Stimulated activated naive B cell treated with anti-CD40 and anti-IgM and Interleukin-4, amounts not matched to agents 10 μg/mL and 1 μg/mL and 100 μg/mL, for 72 hours (primary cell): ENCODE results near the gene SDCCAG8.

Experiments
- ATAC-seq, 2 donors: fragments of 150-1000 bp; cut with Tn5 transposase; replicated peaks; 2 replicates each; pipeline ENCODE4 v1.10.0; 2021; ENCODE audit warnings: moderate library complexity in 1 of 2
- DNase-seq: peaks from one replicate; pipeline ENCODE4 v3.0.0; 2021
- H3K27ac Mint-ChIP-seq: one replicate; pipeline ENCODE4 v1.8.0; 2022; ENCODE audit warnings: mild to moderate bottlenecking, mixed read lengths
- H3K27me3 Mint-ChIP-seq, 2 donors: one replicate each; pipeline ENCODE4 v1.8.0; 2022; ENCODE audit warnings: mixed read lengths in 2 of 2
- H3K36me3 Mint-ChIP-seq, 2 donors: one replicate each; pipeline ENCODE4 v1.8.0; 2022; ENCODE audit warnings: mixed read lengths in 2 of 2, mild to moderate bottlenecking in 1 of 2
- H3K4me1 Mint-ChIP-seq, 2 donors: one replicate each; pipeline ENCODE4 v1.8.0; 2022; ENCODE audit warnings: mixed read lengths in 2 of 2, mild to moderate bottlenecking in 1 of 2
- H3K4me3 Mint-ChIP-seq, 2 donors: one replicate each; pipeline ENCODE4 v1.8.0; 2022; ENCODE audit warnings: mild to moderate bottlenecking in 2 of 2, mixed read lengths in 2 of 2, moderate library complexity in 1 of 2
- H3K9me3 Mint-ChIP-seq, 2 donors: one replicate each; pipeline ENCODE4 v1.8.0; 2022; ENCODE audit warnings: mixed read lengths in 2 of 2, mild to moderate bottlenecking in 1 of 2

The SDCCAG8 gene

DNA sequence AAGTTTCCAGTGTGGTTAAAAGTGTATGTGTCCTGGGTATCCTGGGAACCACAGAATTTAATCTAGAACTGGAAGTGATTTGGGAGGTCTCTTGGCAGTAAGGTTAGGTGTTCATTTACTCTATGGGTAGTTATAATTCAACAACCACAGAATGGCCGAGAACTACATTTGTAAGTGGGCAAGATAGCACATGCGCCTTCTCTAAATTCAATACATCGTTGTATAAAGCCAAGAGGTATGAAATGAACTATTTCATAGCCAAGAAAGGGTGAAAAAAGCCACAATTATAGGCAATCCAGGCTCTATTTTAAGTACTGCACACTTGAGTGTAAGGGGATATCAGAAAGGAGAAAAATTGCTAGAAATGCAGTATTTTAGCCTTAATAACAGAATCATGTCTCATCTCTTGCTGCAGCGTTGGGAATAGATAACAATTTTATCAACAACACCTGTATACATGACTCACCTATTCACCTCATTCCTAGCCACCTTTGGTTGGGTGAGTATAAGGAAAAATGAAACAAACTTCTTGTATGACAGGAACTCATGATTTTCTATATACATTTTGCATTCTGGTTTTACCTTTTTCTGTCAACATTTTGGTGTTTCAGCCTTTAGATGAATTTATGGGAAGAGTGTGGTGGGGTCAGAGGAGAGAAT lies 4.5 kb downstream of the SDCCAG8 start:
- H3K4me1 Mint-ChIP-seq: peaks cover 16 to 26% of the 10 kb centered on the region in 2 donors
- peaks cover 8 to 15% of the 10 kb centered on the region in 2 donors for H3K36me3 Mint-ChIP-seq
- ATAC-seq: no peak
- no peaks in the 10 kb centered on the region for H3K9me3 Mint-ChIP-seq
- H3K27ac Mint-ChIP-seq: no peak overlapping the region
- no peaks in the 10 kb centered on the region for H3K27me3 Mint-ChIP-seq
- no peak for DNase-seq
- no peak overlapping the region for H3K4me3 Mint-ChIP-seq

DNA sequence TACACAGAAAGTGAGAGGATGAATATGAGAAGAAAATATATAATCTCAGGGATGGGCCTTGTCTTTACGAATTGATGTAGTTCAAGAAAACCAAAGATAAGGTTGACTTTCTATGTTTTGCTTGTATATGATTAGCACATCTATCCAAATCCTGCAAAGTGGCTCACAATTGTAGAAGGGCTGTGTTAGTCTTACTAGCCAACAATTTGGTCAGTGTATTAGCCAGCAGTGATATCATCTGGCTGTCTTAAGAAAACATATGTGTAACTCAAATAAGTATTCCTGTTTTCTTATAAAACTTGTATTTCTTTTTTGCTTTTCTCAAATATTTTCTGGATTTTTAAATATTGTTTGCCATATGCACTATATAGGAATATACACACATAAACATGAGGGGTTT lies 5.5 kb downstream of the SDCCAG8 start:
- Mint-ChIP-seq H3K36me3 (peaks cover 8 to 15% of the 10 kb centered on the region in 2 donors), H3K9me3 (no peaks in the 10 kb centered on the region), H3K27ac (no peak overlapping the region), H3K4me1 (peaks cover 16 to 26% of the 10 kb centered on the region in 2 donors), H3K4me3 (no peak overlapping the region), H3K27me3 (no peaks in the 10 kb centered on the region)
- no peak for DNase-seq
- ATAC-seq: no peak

DNA sequence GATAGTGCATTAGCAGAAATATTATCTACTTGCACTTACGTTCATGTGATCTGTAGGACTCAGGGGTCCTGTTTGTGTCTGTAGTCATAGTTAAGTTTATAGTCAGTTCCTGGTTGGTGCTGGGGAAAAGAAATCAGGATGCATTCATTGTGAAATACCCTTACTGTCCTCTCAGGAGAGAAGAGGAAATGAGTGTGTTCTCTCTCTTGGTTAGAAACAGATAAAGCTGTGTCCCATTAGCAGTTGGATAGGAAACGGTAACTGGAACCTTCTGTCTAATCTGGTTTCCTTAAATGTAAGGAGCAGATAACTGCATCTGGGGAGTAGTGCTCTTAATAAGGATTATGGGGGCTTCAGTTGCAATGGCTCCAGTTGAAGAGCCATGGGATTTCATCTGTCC lies 8.9 kb downstream of the SDCCAG8 start:
- ATAC-seq (peak in 1 of 2 donors; percentile 70), DNase-seq (no peak)
- Mint-ChIP-seq H3K4me1 (peaks cover 31 to 49% of the 10 kb centered on the region in 2 donors), H3K27ac (no peak overlapping the region), H3K4me3 (no peak overlapping the region), H3K9me3 (no peaks in the 10 kb centered on the region), H3K27me3 (no peaks in the 10 kb centered on the region), H3K36me3 (peaks cover 4 to 18% of the 10 kb centered on the region in 2 donors)

DNA sequence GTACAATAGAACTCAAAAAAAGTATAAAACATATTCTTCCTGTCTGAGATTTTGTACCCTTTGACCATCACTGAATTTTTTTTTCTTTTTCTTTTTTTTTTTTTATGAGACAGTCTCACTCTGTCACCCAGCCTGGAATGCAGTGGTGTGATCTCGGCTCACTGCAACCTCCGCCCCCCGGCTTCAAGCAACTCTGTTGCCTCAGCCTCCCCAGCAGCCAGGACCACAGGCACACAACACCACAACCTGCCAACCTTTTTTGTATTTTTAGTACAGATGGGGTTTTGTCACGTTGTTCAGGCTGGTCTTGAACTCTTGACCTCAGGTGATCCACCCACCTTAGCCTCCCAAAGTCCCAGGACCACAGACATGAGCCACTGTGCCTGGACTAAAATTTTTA lies 10.4 kb downstream of the SDCCAG8 start:
- H3K27ac Mint-ChIP-seq: no peak overlapping the region
- DNase-seq (no peak), ATAC-seq (no peak)
- no peaks in the 10 kb centered on the region for H3K9me3 Mint-ChIP-seq
- H3K27me3 Mint-ChIP-seq: no peaks in the 10 kb centered on the region
- peaks cover 8 to 16% of the 10 kb centered on the region in 2 donors for H3K36me3 Mint-ChIP-seq
- peaks cover 33 to 50% of the 10 kb centered on the region in 2 donors for H3K4me1 Mint-ChIP-seq
- H3K4me3 Mint-ChIP-seq: no peak overlapping the region

DNA sequence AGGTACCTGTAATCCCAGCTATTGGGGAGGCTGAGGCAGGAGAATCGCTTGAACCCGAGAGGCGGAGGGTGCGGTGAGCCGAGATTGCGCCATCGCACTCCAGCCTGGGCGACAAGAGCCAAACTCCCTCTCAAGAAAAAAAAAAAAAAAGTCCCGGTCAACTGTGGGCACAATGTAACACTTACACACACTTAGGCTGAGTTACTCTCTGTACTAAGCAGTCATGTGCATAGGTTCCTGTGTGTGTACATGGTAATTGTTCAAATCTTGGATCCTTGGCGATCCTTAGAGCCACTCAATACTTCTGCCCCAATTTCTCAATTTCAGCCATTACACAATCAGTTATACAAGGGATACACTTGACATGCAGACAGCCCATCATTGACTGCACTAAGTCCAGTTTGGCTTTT lies 11.6 kb downstream of the SDCCAG8 start:
- peak overlapping the region in 1 of 2 donors; percentile 71 for H3K4me3 Mint-ChIP-seq
- H3K4me1 Mint-ChIP-seq: peaks cover 33 to 48% of the 10 kb centered on the region in 2 donors
- H3K9me3 Mint-ChIP-seq: no peaks in the 10 kb centered on the region
- no peak overlapping the region for H3K27ac Mint-ChIP-seq
- peak; percentile 14 to 27 for ATAC-seq
- H3K36me3 Mint-ChIP-seq: peaks cover 7 to 15% of the 10 kb centered on the region in 2 donors
- H3K27me3 Mint-ChIP-seq: no peaks in the 10 kb centered on the region
- no peak for DNase-seq

DNA sequence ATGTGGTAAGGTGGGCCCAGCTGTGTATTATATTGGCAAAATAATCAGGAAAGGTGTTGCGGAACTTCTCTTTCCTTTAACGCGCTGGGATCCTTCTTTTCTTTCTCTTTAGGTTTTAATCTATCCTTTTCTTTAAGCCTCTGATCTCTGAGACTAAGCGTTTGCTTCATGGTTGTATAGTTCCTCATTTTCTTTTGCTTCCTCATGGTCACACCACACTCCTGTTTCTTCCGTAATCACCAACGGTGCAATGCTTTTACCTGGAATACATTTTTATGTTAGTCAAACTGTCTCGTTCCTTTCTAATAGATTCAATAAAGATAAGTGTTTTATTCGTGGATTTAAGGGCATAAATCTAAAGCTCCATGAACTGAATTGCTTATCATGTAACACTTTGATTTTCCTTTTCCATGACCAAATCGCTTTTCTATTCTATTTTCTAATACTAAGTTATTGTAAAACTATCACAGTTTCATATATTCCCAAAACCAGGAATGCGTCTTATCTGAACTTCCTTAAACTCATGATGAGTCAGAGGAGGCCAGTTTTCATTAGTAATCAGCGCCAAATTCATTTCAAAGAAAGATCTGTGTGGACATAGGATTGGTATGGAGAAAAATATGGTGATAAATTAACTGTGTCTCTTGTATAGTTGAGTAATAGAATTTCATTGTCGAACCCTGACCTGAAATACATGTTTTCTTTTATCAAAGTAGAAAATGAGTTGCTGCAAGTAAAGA lies 12.2 kb downstream of the SDCCAG8 start:
- H3K36me3 Mint-ChIP-seq: peaks cover 7 to 15% of the 10 kb centered on the region in 2 donors
- peak overlapping the region; percentile 65 to 71 for H3K4me3 Mint-ChIP-seq
- H3K27ac Mint-ChIP-seq: no peak overlapping the region
- H3K4me1 Mint-ChIP-seq: peaks cover 33 to 48% of the 10 kb centered on the region in 2 donors
- ATAC-seq (peak; percentile 62 to 69), DNase-seq (no peak)
- no peaks in the 10 kb centered on the region for H3K9me3 Mint-ChIP-seq
- no peaks in the 10 kb centered on the region for H3K27me3 Mint-ChIP-seq

DNA sequence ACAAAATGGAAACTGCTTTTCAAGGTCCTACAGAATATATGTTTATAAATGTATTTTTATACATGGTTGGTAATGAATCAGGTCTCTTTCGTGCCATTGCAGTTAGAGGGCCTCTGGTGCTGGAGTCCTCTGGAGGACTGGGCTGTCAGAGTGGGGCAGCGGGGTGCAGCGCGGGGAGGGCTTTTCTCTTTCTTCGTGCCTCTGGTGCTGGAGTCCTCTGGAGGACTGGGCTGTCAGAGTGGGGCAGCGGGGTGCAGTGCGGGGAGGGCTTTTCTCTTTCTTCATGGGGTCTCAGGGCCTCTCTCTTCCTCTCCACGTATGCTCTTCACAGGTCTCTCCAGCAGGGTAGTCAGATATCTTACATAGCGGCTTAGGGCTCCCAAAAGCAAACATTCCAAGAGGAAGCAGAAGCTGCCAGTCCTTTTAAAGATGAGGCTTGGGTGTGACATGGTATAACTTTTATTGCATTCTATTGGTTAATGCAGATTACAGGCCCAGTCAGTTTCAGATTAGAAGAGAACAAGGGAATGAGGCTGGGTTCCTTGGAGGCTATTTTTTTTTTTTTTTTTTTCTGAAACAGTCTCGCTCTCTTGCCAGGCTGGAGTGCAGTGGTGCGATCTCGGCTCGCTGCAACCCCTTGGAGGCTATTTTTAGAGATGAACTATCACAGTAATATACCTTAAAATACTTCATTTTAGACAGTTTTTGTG lies 13.1 kb downstream of the SDCCAG8 start:
- peak; percentile 14 to 24 for ATAC-seq
- H3K36me3 Mint-ChIP-seq: peaks cover 7 to 21% of the 10 kb centered on the region in 2 donors
- H3K4me1 Mint-ChIP-seq: peaks cover 31 to 44% of the 10 kb centered on the region in 2 donors
- H3K27me3 Mint-ChIP-seq: no peaks in the 10 kb centered on the region
- H3K27ac Mint-ChIP-seq: no peak overlapping the region
- H3K4me3 Mint-ChIP-seq: peak overlapping the region; percentile 31 to 47
- H3K9me3 Mint-ChIP-seq: no peaks in the 10 kb centered on the region
- no peak for DNase-seq

DNA sequence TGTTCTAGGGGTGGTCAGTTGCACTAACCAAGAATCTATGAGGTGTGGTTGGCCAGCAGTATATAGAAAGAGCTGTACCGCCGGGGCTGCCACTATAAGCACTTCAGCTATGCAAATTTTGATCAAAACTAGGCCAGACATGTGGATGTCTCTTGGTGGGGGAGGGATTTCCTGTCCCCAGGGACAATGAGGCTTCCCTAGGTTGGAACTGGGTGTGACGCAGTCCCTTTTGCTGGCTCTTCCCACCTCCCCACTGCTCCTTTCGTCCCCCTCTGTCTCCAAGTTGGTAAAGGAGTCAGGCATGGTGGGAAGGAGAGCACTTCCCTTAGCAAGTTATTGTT lies 13.6 kb downstream of the SDCCAG8 start:
- peaks cover 28 to 38% of the 10 kb centered on the region in 2 donors for H3K4me1 Mint-ChIP-seq
- no peaks in the 10 kb centered on the region for H3K27me3 Mint-ChIP-seq
- H3K36me3 Mint-ChIP-seq: peaks cover 7 to 24% of the 10 kb centered on the region in 2 donors
- no peaks in the 10 kb centered on the region for H3K9me3 Mint-ChIP-seq
- H3K4me3 Mint-ChIP-seq: peak overlapping the region; percentile 31 to 47
- ATAC-seq (peak; percentile 45 to 55), DNase-seq (no peak)
- no peak overlapping the region for H3K27ac Mint-ChIP-seq

DNA sequence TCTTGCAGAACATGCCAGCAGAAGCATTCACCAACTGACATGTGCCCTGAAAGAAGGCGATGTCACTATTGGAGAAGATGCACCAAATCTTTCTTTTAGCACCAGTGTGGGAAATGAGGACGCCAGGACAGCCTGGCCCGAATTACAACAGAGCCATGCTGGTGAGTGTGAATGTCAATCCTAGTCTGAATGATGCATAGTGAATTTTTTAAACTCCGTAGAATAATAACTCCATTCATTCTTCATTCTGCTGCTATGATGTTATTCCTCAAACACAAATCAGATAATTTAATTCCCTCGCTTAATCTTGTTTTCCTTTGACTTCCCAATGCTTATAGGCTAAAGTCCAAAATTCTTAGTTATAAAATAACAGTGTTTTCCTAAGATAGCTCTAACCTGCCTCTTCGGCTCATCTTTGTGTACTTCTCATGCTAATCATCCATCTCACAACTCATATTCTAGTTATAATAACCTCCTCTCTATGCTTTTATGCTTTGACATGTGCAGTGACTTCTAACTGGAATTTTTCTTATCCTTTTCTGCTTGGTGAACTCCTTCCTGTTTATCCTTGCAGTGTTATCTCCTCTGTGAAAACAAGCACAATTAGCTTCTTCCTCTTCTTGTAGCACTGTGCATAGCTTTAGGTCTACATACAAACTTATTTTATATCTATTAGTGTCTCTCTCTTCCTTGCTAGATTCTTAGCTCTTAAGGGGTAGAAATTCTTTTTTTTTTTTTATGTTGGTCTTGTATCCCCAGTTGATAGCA lies 14.4 kb downstream of the SDCCAG8 start:
- ATAC-seq: no peak
- no peak overlapping the region for H3K27ac Mint-ChIP-seq
- H3K9me3 Mint-ChIP-seq: no peaks in the 10 kb centered on the region
- H3K4me3 Mint-ChIP-seq: no peak overlapping the region
- no peak for DNase-seq
- H3K36me3 Mint-ChIP-seq: peaks cover 13 to 31% of the 10 kb centered on the region in 2 donors
- no peaks in the 10 kb centered on the region for H3K27me3 Mint-ChIP-seq
- peaks cover 23 to 33% of the 10 kb centered on the region in 2 donors for H3K4me1 Mint-ChIP-seq

DNA sequence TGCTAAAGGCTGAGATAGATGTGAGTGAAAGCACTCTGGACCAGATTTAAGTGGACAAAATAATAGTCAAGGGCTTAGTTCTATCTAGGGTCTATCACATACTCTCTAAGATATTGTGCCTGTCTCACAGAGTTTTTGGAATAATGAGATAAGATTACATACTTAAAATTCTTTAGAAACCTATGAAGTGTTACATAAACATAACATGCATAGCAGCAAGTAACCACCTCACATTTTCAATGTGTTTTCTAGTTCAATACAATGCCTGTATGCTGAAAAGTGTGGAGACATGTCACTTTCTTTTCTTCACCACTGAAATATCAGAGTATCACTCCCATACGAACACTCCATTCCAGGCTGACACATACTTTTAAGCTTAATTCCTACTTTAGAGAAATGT lies 16.2 kb downstream of the SDCCAG8 start:
- H3K4me1 Mint-ChIP-seq: peaks cover 23 to 33% of the 10 kb centered on the region in 2 donors
- H3K36me3 Mint-ChIP-seq: peaks cover 21 to 47% of the 10 kb centered on the region in 2 donors
- no peak overlapping the region for H3K4me3 Mint-ChIP-seq
- H3K27ac Mint-ChIP-seq: no peak overlapping the region
- ATAC-seq (no peak), DNase-seq (no peak)
- no peaks in the 10 kb centered on the region for H3K27me3 Mint-ChIP-seq
- no peaks in the 10 kb centered on the region for H3K9me3 Mint-ChIP-seq

DNA sequence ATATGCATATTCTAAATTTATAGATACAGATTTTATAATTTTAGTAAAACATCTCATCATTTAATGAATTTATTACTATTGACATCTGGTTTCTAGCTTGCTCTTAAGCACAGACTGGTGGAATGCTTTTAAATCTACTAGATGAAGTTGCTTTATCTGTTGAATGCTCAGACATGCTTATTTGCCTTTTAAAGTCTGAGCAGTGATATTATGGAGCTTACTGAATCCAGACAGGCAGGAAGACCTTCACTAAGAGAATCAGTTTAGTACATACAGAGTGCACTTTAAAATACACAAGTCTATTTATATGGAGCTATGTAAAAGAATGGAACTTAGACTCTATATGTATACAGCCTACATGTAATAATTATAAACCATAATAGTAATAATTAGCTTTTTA lies 16.6 kb downstream of the SDCCAG8 start:
- Mint-ChIP-seq H3K36me3 (peaks cover 25 to 51% of the 10 kb centered on the region in 2 donors), H3K4me1 (peaks cover 23 to 33% of the 10 kb centered on the region in 2 donors), H3K4me3 (no peak overlapping the region), H3K9me3 (no peaks in the 10 kb centered on the region), H3K27me3 (no peaks in the 10 kb centered on the region), H3K27ac (no peak overlapping the region)
- DNase-seq: no peak
- no peak for ATAC-seq

DNA sequence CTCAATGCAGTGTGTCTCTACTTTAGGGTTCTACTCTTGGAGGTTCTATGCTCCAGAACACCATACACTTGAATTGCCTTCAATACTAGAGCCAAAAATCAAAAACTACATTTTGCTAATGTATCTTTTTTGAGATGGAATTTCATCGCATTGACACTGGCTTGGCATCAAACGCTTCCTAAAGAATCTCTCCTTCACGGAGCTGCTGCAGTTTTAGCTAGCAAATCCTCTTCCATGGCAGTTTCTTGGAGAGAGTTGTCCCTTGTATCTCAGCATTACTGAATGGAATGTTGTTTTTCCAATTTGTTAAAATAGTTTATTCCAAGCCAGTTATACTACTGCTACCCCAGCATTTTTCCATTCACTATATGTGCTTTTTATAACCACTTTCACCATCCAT lies 17.7 kb downstream of the SDCCAG8 start:
- H3K9me3 Mint-ChIP-seq: no peaks in the 10 kb centered on the region
- no peak overlapping the region for H3K27ac Mint-ChIP-seq
- no peak for ATAC-seq
- peaks cover 13 to 22% of the 10 kb centered on the region in 2 donors for H3K4me1 Mint-ChIP-seq
- peaks cover 30 to 51% of the 10 kb centered on the region in 2 donors for H3K36me3 Mint-ChIP-seq
- DNase-seq: no peak
- H3K27me3 Mint-ChIP-seq: no peaks in the 10 kb centered on the region
- H3K4me3 Mint-ChIP-seq: no peak overlapping the region

DNA sequence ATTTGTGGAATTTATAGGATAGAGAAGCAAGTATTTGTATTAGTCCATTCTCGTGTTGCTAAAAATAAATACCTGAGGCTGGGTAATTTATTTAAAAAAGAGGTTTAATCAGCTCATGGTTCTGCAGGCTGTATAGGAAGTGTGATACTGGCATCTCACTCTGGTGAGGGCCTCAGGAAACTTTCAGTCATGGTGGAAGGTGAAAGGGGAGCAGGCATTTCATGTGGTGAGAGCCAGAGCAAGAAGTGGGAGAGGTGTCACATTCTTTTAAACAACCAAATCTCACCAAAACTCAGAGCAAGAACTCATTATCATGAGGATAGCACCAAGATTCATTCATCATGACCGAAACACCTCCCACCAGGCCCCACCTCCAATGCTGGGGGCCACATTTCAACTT lies 18.1 kb downstream of the SDCCAG8 start:
- Mint-ChIP-seq H3K27me3 (no peaks in the 10 kb centered on the region), H3K4me1 (peaks cover 10 to 18% of the 10 kb centered on the region in 2 donors), H3K27ac (no peak overlapping the region), H3K36me3 (peaks cover 30 to 51% of the 10 kb centered on the region in 2 donors), H3K4me3 (no peak overlapping the region), H3K9me3 (no peaks in the 10 kb centered on the region)
- DNase-seq (no peak), ATAC-seq (no peak)

DNA sequence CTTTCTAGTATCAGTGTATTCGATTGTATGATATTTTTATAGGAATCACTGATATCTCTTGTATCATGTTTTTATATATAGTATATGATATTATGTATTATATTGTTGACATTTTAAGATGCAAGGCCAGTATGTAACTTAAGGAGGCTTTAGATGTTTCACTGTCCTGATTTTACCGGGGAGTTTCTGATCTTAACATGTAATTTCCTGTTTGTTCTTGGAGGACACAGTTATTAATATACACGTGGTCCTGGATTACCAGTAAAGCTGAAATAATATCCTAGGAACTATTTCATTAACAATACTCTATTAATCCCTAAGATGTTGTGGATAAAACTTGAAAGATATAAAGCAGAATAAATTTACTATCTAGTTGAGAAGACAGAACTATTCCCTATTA lies 19.5 kb downstream of the SDCCAG8 start:
- no peak for DNase-seq
- Mint-ChIP-seq H3K36me3 (peaks cover 32 to 49% of the 10 kb centered on the region in 2 donors), H3K9me3 (no peaks in the 10 kb centered on the region)

More for the DNA sequence above, 19.5 kb downstream of the SDCCAG8 start:
- Mint-ChIP-seq H3K27ac (no peak overlapping the region), H3K4me1 (peaks cover 4% of the 10 kb centered on the region in 2 donors), H3K27me3 (no peaks in the 10 kb centered on the region), H3K4me3 (no peak overlapping the region)
- no peak for ATAC-seq
